ENCODE results near the gene RAD50. TPM values are rescaled to one million over a fixed set of nuclear protein-coding genes. Genes with fewer than 3 reads are reported as not detected.

RAD50 gene
- total and polyA plus RNA-seq, 10 of the 15 experiments (the other 5 are each of a cell fraction or from before 2014, with no cell fraction given): 12.8 to 68.6 (median 47.0) TPM

DNA sequence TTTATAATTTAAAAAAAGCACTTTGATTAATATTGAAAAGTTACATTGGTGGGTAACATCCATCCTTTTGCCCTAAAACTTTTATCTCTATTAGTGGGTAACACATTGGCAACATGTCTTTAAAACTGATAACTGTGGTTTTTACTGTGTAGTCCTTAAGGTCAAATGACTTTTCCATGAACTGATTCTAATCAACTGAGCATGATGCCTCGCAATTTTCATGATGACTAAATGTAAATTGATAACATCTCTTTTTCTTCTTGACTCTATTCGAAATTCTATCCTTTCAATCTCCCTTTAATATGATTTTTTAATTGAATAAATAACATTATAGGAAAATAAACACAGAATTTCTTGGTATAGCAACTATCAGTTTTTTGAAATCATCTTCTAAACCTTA lies 7.2 kb upstream of the RAD50 start:
- H3K27ac ChIP-seq (ENCODE audit: control insufficient read depth, insufficient read depth): no peak overlapping the region
- no peaks in the 10 kb centered on the region for H3K9me3 ChIP-seq (replicated peaks; ENCODE audit: control insufficient read depth, insufficient read depth, low read length)
- H3K4me3 ChIP-seq: no peak overlapping the region
- CTCF ChIA-PET: no interaction called here
- POLR2A ChIA-PET: interaction anchor here (0.6 to 1.6 kb wide), 3 partner anchors 14 to 109 kb away, joined by 3 to 4 read pairs (median 3); no protein-coding TSS in a partner anchor
- H3K4me1 ChIP-seq (ENCODE audit: control insufficient read depth, insufficient read depth, low read length): no peaks in the 10 kb centered on the region
- no peaks in the 10 kb centered on the region; a peak in 1 of 4 replicates for H3K27me3 ChIP-seq (replicated peaks in 1 of 2; ENCODE audit: control insufficient read depth in 2 of 2, insufficient read depth in 2 of 2, low read length in 1 of 2)
- no peaks in the 10 kb centered on the region for H3K79me2 ChIP-seq (ENCODE audit: control insufficient read depth, insufficient read depth, low read length)
- H3K9ac ChIP-seq (ENCODE audit: control insufficient read depth, insufficient read depth, low read length): no peak overlapping the region
- no peaks in the 10 kb centered on the region for H4K20me1 ChIP-seq (ENCODE audit: control insufficient read depth, insufficient read depth)
- DNase-seq (ENCODE audit: low read depth, low spot score) (no peak), FAIRE-seq (no peak), ATAC-seq (no peak)
- TF ChIP-seq ATF7 (IDR thresholded peaks at IDR 0.05; ENCODE audit: low read depth) (no peak), SMARCA5 (IDR thresholded peaks at IDR 0.05) (no peak), NR2F1 (conservative IDR thresholded peaks at IDR 0.05) (no peak), SMC3 (IDR thresholded peaks at IDR 0.05; ENCODE audit: borderline replicate concordance, low read length) (no peak), MTA2 (IDR thresholded peaks at IDR 0.05; ENCODE audit: low read depth) (no peak), PRDM15 (CRISPR knock-in tag; IDR thresholded peaks at IDR 0.05) (no peak), POLR2A (IDR thresholded peaks at IDR 0.05; ENCODE audit: low read depth, low read length) (no peak), IKZF1 (conservative IDR thresholded peaks at IDR 0.05) (no peak)
- intact Hi-C loops (cut with micrococcal nuclease; ENCODE audit: unreplicated experiment): no loop called here
- SMC1A ChIA-PET (ENCODE audit: uncharacterized antibody, unreplicated experiment): no interaction called here
- in situ Hi-C loops (cut with MboI): no loop called here
- 19% methylated on average over 2 of the region's 2 CpGs for WGBS (ENCODE audit: insufficient coverage, insufficient replicate concordance, low lambda C conversion rate, missing lambda C conversion rate)
- H2AFZ ChIP-seq (ENCODE audit: control insufficient read depth, low read depth, low read length): no peak overlapping the region
- H3K36me3 ChIP-seq (ENCODE audit: control insufficient read depth in 2 of 2, insufficient read depth in 2 of 2, low read length in 1 of 2): no peaks in the 10 kb centered on the region
- no TSS peak for BruUV-seq (replicated peaks)
- no peak overlapping the region for H3K4me2 ChIP-seq (ENCODE audit: control insufficient read depth, insufficient read depth)
- RAD21 ChIA-PET (ENCODE audit: unreplicated experiment): no interaction called here

Measured in GM12878 (cell line).